HepG2 (cell line): ENCODE measurements around the gene A4GNT. TPM values are rescaled to one million over a fixed set of nuclear protein-coding genes. Genes with fewer than 3 reads are reported as not detected.

Source experiments
- ATF7-NPFF ChIP-seq: sonication (generic); formaldehyde crosslinking; IDR thresholded peaks from 2 replicates; pipeline ENCODE4 v1.8.1; 2023; ENCODE audit warnings: mild to moderate bottlenecking, low read depth, missing genetic modification reagents, moderate library complexity
- GLI4 ChIP-seq: sonication (generic); formaldehyde crosslinking; IDR thresholded peaks from 2 replicates; pipeline ENCODE4 v1.5.1; 2020; ENCODE audit warnings: missing genetic modification reagents, mild to moderate bottlenecking, moderate library complexity, borderline replicate concordance
- HDAC2 ChIP-seq: sonication (generic); formaldehyde crosslinking; IDR thresholded peaks from 2 replicates; pipeline ENCODE4 v1.4.0; 2020; ENCODE audit warnings: missing genetic modification reagents
- NFATC3 ChIP-seq: sonication (generic); formaldehyde crosslinking; IDR thresholded peaks from 2 replicates; pipeline ENCODE4 v1.5.1; 2020; ENCODE audit warnings: mild to moderate bottlenecking, missing genetic modification reagents
- NFKB2 ChIP-seq: sonication (generic); formaldehyde crosslinking; IDR thresholded peaks from 2 replicates; pipeline ENCODE4 v1.4.0; 2020; ENCODE audit warnings: missing genetic modification reagents, borderline replicate concordance
- RARG ChIP-seq: sonication (generic); formaldehyde crosslinking; IDR thresholded peaks from 2 replicates; pipeline ENCODE4 v1.4.0; 2020; ENCODE audit warnings: low read depth, mild to moderate bottlenecking, missing genetic modification reagents
- RBAK ChIP-seq: sonication (generic); formaldehyde crosslinking; IDR thresholded peaks from 2 replicates; pipeline ENCODE4 v1.5.1; 2020; ENCODE audit warnings: mild to moderate bottlenecking, missing genetic modification reagents
- SIN3A ChIP-seq: IDR thresholded peaks from 2 replicates; pipeline ENCODE4 v1.6.1; 2011; ENCODE audit warnings: low read depth, mild to moderate bottlenecking, control low read depth, low read length, borderline replicate concordance
- SRSF1 ChIP-seq: fragments of 200-400 bp; formaldehyde crosslinking; optimal IDR thresholded peaks from 2 replicates; pipeline ENCODE3; 2017; ENCODE audit warnings: mild to moderate bottlenecking, low read depth, low read length, moderate library complexity
- ZNF138 ChIP-seq: sonication (generic); formaldehyde crosslinking; IDR thresholded peaks from 2 replicates; pipeline ENCODE4 v1.5.0; 2020; ENCODE audit warnings: mild to moderate bottlenecking, low read depth, missing genetic modification reagents
- ZNF747 ChIP-seq: sonication (generic); formaldehyde crosslinking; IDR thresholded peaks from 2 replicates; pipeline ENCODE4 v1.8.1; 2023; ENCODE audit warnings: missing genetic modification reagents, mild to moderate bottlenecking, borderline replicate concordance
- ZZZ3 ChIP-seq: sonication (generic); formaldehyde crosslinking; IDR thresholded peaks from 2 replicates; pipeline ENCODE4 v1.4.0; 2020; ENCODE audit warnings: missing genetic modification reagents, mild to moderate bottlenecking, borderline replicate concordance
- polyA plus RNA-seq, 8 experiments: library from polyadenylated mRNA; depleted of rRNA in 3 of 8; stranded (reverse) in 7 of 8; unstranded in 1 of 8; fragments of >200 nt; fragmentation: Illumina TruSeq in 4 of 8; extraction: Trizol in 4 of 8; gene quantifications; 2 replicates each; pipeline versions ENCODE4 v1.2.1 to v1.2.3, GENCODE V29; 2011 to 2016; ENCODE audit warnings: low read depth in 4 of 8, missing spikeins in 1 of 8, mixed read lengths in 1 of 8; ENCODE audit not compliant: insufficient read depth in 1 of 8
- total RNA-seq, 5 experiments: library from RNA; depleted of rRNA; stranded (reverse); fragments of >200 nt; fragmentation: Illumina TruSeq; extraction: Trizol; gene quantifications; 2 replicates each; pipeline ENCODE4 v1.2.3, GENCODE V29; 2016; ENCODE audit warnings: low read depth in 1 of 5
- TF ChIP-seq, protein P1 (sequence below), 2 experiments: sonication (generic) in 1 of 2; formaldehyde crosslinking in 1 of 2; IDR thresholded peaks; 2 replicates each; pipeline versions ENCODE4 v1.4.0 to v1.6.1; 2016 to 2020; ENCODE audit warnings: borderline replicate concordance in 1 of 2, low read depth in 1 of 2, mild to moderate bottlenecking in 1 of 2, missing genetic modification reagents in 1 of 2
- TF ChIP-seq, protein P2 (sequence below): sonication (generic); formaldehyde crosslinking; IDR thresholded peaks from 2 replicates; pipeline ENCODE4 v1.5.1; 2020; ENCODE audit warnings: mild to moderate bottlenecking, moderate library complexity, missing genetic modification reagents
- TF ChIP-seq, protein P3 (sequence below): sonication (generic); formaldehyde crosslinking; IDR thresholded peaks from 2 replicates; pipeline ENCODE4 v1.5.0; 2020; ENCODE audit warnings: mild to moderate bottlenecking, missing genetic modification reagents
- TF ChIP-seq, protein P4 (sequence below): sonication (generic); formaldehyde crosslinking; IDR thresholded peaks from 2 replicates; pipeline ENCODE4 v1.9.0; 2021; ENCODE audit warnings: missing genetic modification reagents, mild to moderate bottlenecking, borderline replicate concordance

A4GNT gene
- total and polyA plus RNA-seq, 2 of the 13 experiments (the other 11 are each of a cell fraction or from before 2014, with no cell fraction given), result not detected

- peak; percentile 71; the same call in 1 of the 2 replicates for TF ChIP-seq NFKB2 (CRISPR knock-in tag)
- TF ChIP-seq, protein P1, sequence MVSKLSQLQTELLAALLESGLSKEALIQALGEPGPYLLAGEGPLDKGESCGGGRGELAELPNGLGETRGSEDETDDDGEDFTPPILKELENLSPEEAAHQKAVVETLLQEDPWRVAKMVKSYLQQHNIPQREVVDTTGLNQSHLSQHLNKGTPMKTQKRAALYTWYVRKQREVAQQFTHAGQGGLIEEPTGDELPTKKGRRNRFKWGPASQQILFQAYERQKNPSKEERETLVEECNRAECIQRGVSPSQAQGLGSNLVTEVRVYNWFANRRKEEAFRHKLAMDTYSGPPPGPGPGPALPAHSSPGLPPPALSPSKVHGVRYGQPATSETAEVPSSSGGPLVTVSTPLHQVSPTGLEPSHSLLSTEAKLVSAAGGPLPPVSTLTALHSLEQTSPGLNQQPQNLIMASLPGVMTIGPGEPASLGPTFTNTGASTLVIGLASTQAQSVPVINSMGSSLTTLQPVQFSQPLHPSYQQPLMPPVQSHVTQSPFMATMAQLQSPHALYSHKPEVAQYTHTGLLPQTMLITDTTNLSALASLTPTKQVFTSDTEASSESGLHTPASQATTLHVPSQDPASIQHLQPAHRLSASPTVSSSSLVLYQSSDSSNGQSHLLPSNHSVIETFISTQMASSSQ (IDR thresholded peaks at IDR 0.05; ENCODE audit: low read depth), result no peak
- TF ChIP-seq, protein P1 (CRISPR knock-in tag; IDR thresholded peaks at IDR 0.05; ENCODE audit: borderline replicate concordance), result no peak
- TF ChIP-seq NFATC3 (CRISPR knock-in tag), result no peak
- 0 out of 2 replicates have a peak, but pooled peaks have one; percentile 25 for TF ChIP-seq ZNF747 (CRISPR knock-in tag)
- no peak for TF ChIP-seq GLI4 (CRISPR knock-in tag)
- TF ChIP-seq, protein P2, sequence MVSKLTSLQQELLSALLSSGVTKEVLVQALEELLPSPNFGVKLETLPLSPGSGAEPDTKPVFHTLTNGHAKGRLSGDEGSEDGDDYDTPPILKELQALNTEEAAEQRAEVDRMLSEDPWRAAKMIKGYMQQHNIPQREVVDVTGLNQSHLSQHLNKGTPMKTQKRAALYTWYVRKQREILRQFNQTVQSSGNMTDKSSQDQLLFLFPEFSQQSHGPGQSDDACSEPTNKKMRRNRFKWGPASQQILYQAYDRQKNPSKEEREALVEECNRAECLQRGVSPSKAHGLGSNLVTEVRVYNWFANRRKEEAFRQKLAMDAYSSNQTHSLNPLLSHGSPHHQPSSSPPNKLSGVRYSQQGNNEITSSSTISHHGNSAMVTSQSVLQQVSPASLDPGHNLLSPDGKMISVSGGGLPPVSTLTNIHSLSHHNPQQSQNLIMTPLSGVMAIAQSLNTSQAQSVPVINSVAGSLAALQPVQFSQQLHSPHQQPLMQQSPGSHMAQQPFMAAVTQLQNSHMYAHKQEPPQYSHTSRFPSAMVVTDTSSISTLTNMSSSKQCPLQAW, result 0 out of 2 replicates have a peak, but pooled peaks have one; percentile 27
- TF ChIP-seq, protein P3, sequence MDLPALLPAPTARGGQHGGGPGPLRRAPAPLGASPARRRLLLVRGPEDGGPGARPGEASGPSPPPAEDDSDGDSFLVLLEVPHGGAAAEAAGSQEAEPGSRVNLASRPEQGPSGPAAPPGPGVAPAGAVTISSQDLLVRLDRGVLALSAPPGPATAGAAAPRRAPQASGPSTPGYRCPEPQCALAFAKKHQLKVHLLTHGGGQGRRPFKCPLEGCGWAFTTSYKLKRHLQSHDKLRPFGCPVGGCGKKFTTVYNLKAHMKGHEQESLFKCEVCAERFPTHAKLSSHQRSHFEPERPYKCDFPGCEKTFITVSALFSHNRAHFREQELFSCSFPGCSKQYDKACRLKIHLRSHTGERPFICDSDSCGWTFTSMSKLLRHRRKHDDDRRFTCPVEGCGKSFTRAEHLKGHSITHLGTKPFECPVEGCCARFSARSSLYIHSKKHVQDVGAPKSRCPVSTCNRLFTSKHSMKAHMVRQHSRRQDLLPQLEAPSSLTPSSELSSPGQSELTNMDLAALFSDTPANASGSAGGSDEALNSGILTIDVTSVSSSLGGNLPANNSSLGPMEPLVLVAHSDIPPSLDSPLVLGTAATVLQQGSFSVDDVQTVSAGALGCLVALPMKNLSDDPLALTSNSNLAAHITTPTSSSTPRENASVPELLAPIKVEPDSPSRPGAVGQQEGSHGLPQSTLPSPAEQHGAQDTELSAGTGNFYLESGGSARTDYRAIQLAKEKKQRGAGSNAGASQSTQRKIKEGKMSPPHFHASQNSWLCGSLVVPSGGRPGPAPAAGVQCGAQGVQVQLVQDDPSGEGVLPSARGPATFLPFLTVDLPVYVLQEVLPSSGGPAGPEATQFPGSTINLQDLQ, result no peak
- TF ChIP-seq HDAC2, result peak; percentile 46
- no peak for TF ChIP-seq RBAK
- TF ChIP-seq SIN3A, result peak; percentile 86
- TF ChIP-seq RARG (CRISPR knock-in tag), result no peak
- no peak for TF ChIP-seq ZNF138
- TF ChIP-seq, protein P4, sequence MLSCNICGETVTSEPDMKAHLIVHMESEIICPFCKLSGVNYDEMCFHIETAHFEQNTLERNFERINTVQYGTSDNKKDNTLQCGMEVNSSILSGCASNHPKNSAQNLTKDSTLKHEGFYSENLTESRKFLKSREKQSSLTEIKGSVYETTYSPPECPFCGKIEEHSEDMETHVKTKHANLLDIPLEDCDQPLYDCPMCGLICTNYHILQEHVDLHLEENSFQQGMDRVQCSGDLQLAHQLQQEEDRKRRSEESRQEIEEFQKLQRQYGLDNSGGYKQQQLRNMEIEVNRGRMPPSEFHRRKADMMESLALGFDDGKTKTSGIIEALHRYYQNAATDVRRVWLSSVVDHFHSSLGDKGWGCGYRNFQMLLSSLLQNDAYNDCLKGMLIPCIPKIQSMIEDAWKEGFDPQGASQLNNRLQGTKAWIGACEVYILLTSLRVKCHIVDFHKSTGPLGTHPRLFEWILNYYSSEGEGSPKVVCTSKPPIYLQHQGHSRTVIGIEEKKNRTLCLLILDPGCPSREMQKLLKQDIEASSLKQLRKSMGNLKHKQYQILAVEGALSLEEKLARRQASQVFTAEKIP (CRISPR knock-in tag), result no peak
- no peak for TF ChIP-seq SRSF1
- peak; percentile 53; the same call in 1 of the 2 replicates for TF ChIP-seq ATF7-NPFF
- peak; percentile 35; the same call in 1 of the 2 replicates for TF ChIP-seq ZZZ3 (CRISPR knock-in tag)
Measured at GRCh38 chr3:138174421-138175131, 42.4 kb upstream of the A4GNT start, which contains the start of gene DBR1 (continued).
